ENCODE measurements around the gene IL32. TPM values are rescaled to one million over a fixed set of nuclear protein-coding genes. Genes with fewer than 3 reads are reported as not detected.

The IL32 gene
- total and polyA plus RNA-seq, 9 of the 15 experiments (the other 6 are each of a cell fraction or from before 2014, with no cell fraction given), result 0.21 to 2.2 (median 0.37) TPM; not detected in 3

DNA sequence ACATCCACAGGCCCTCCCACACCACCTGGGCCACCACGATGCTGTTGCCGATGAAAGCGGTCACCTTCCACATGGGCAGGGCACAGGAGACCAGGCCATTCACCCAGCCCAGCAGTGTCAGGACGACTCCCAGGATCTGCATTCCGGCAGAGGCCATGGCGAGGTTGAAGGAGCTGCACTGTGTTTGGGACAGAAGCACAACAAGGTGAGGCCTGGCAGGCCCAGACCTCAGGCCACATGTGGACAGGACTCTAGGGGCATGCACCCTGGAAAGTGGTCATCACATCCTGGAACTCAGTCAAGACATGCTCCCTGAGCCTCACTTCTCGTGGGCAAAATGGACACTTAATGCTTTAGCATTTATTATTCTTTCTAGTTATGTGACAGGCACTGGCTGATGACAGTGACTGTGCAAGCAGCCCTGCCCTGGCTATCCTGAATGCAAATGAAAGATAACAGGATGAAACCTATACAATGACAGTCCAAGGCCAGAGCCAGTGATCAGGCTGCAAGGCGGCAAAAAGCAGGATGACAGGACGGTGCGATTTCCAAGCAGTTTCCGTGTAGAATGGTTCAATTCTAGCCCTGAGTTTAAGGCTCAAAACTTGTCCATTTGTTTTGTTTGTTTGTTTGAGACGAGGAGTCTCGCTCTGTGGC lies 49.4 kb upstream of the IL32 start (continued):
- TF ChIP-seq ZNF668 (CRISPR knock-in tag; IDR thresholded peaks at IDR 0.05) (no peak), MECOM (CRISPR knock-in tag; IDR thresholded peaks at IDR 0.05) (0 out of 2 replicates have a peak, but pooled peaks have one; percentile 37), ARID1B (IDR thresholded peaks at IDR 0.05) (peak; percentile 57), ERF (CRISPR knock-in tag; IDR thresholded peaks at IDR 0.05) (no peak), ESRRA (IDR thresholded peaks at IDR 0.05; ENCODE audit: borderline replicate concordance, low read depth) (no peak), ZNF282 (CRISPR knock-in tag; IDR thresholded peaks at IDR 0.05) (no peak), TAF7 (tag; IDR thresholded peaks at IDR 0.05) (no peak), KLF1 (tag; IDR thresholded peaks at IDR 0.05) (no peak), ZSCAN29 (IDR thresholded peaks at IDR 0.05) (no peak), ZNF57 (CRISPR knock-in tag; IDR thresholded peaks at IDR 0.05) (no peak), JUND (IDR thresholded peaks at IDR 0.05; ENCODE audit: borderline replicate concordance, low read depth, low read length) (no peak), JUND (tag; IDR thresholded peaks at IDR 0.05; ENCODE audit: borderline replicate concordance, low read depth, low read length) (0 out of 3 replicates have a peak, but pooled peaks have one; percentile 10), ZNF431 (CRISPR knock-in tag; IDR thresholded peaks at IDR 0.05) (no peak), ZFX (CRISPR knock-in tag; IDR thresholded peaks at IDR 0.05) (peak; percentile 30), MAFG (tag; conservative IDR thresholded peaks at IDR 0.05) (peak; percentile 35; the same call in 1 of the 2 replicates), SP1 (CRISPR knock-in tag; IDR thresholded peaks at IDR 0.05) (no peak), L3MBTL2 (IDR thresholded peaks at IDR 0.05) (peak; percentile 26; the same call in 1 of the 2 replicates)
- TF ChIP-seq, protein P1, sequence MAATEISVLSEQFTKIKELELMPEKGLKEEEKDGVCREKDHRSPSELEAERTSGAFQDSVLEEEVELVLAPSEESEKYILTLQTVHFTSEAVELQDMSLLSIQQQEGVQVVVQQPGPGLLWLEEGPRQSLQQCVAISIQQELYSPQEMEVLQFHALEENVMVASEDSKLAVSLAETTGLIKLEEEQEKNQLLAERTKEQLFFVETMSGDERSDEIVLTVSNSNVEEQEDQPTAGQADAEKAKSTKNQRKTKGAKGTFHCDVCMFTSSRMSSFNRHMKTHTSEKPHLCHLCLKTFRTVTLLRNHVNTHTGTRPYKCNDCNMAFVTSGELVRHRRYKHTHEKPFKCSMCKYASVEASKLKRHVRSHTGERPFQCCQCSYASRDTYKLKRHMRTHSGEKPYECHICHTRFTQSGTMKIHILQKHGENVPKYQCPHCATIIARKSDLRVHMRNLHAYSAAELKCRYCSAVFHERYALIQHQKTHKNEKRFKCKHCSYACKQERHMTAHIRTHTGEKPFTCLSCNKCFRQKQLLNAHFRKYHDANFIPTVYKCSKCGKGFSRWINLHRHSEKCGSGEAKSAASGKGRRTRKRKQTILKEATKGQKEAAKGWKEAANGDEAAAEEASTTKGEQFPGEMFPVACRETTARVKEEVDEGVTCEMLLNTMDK (IDR thresholded peaks at IDR 0.05; ENCODE audit: borderline replicate concordance, insufficient read depth, low read depth, low read length, poor library complexity, severe bottlenecking), result no peak
- TF ChIP-seq, protein P2, sequence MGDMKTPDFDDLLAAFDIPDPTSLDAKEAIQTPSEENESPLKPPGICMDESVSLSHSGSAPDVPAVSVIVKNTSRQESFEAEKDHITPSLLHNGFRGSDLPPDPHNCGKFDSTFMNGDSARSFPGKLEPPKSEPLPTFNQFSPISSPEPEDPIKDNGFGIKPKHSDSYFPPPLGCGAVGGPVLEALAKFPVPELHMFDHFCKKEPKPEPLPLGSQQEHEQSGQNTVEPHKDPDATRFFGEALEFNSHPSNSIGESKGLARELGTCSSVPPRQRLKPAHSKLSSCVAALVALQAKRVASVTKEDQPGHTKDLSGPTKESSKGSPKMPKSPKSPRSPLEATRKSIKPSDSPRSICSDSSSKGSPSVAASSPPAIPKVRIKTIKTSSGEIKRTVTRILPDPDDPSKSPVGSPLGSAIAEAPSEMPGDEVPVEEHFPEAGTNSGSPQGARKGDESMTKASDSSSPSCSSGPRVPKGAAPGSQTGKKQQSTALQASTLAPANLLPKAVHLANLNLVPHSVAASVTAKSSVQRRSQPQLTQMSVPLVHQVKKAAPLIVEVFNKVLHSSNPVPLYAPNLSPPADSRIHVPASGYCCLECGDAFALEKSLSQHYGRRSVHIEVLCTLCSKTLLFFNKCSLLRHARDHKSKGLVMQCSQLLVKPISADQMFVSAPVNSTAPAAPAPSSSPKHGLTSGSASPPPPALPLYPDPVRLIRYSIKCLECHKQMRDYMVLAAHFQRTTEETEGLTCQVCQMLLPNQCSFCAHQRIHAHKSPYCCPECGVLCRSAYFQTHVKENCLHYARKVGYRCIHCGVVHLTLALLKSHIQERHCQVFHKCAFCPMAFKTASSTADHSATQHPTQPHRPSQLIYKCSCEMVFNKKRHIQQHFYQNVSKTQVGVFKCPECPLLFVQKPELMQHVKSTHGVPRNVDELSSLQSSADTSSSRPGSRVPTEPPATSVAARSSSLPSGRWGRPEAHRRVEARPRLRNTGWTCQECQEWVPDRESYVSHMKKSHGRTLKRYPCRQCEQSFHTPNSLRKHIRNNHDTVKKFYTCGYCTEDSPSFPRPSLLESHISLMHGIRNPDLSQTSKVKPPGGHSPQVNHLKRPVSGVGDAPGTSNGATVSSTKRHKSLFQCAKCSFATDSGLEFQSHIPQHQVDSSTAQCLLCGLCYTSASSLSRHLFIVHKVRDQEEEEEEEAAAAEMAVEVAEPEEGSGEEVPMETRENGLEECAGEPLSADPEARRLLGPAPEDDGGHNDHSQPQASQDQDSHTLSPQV (IDR thresholded peaks at IDR 0.05), result peak; percentile 62
- TF ChIP-seq, protein P3, sequence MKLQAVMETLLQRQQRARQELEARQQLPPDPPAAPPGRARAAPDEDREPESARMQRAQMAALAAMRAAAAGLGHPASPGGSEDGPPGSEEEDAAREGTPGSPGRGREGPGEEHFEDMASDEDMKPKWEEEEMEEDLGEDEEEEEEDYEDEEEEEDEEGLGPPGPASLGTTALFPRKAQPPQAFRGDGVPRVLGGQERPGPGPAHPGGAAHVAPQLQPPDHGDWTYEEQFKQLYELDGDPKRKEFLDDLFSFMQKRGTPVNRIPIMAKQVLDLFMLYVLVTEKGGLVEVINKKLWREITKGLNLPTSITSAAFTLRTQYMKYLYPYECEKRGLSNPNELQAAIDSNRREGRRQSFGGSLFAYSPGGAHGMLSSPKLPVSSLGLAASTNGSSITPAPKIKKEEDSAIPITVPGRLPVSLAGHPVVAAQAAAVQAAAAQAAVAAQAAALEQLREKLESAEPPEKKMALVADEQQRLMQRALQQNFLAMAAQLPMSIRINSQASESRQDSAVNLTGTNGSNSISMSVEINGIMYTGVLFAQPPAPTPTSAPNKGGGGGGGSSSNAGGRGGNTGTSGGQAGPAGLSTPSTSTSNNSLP (IDR thresholded peaks at IDR 0.05; ENCODE audit: borderline replicate concordance, low read depth, low read length), result 0 out of 2 replicates have a peak, but pooled peaks have one; percentile 35
- TF ChIP-seq, protein P4, sequence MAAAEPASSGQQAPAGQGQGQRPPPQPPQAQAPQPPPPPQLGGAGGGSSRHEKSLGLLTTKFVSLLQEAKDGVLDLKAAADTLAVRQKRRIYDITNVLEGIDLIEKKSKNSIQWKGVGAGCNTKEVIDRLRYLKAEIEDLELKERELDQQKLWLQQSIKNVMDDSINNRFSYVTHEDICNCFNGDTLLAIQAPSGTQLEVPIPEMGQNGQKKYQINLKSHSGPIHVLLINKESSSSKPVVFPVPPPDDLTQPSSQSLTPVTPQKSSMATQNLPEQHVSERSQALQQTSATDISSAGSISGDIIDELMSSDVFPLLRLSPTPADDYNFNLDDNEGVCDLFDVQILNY (CRISPR knock-in tag; IDR thresholded peaks at IDR 0.05), result no peak
